Kasumi-1 (cell line): ENCODE data around the gene LRRC4C.

Experiments used
- DNase-seq, 2 experiments: peaks; one replicate each; lab custom pipeline; 2025; lab: John Stamatoyannopoulos, UW

The LRRC4C gene

GRCh38 chr11:41116970-41117369 is 342.5 kb downstream of the LRRC4C start:
- no peak for DNase-seq

DNA sequence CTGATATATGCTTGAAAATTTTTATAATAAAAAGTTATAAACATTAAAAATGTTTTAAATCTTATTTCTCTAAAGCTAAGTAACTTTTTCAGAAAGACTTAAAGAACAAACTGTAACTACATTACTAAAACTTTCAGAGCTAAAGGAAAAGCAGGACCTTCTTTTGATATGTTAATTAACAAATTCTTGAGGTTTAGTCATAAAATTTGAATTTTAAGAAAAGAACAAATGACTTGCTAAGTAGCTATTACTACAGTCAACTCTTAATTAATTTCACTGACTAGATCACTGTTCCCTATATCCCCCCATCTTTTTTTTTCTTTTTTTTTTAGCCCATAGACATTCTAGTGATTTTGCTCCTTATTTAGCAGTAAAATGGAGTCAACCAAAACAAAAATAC is 344.4 kb downstream of the LRRC4C start:
- DNase-seq = no peak

GRCh38 chr11:41113160-41113559 is 346.3 kb downstream of the LRRC4C start:
- no peak for DNase-seq

DNA sequence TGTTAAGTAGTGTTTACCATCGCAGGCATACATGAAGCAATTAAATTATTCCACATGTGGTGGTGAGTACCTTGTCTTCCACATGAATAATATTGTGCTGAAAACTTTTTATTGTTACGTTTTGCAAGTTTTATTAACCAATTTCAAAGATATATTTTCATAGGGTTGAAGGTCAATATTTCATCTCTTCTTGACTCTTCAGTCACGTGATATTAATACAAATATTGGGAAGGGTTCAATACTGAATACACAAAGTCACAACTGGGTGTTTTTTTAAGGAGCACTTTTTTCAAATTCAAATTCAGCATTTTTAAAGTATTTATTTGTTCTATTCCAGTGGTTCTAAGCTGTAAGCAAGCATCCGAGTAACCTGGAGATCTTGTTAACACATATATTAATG is 348.9 kb downstream of the LRRC4C start:
- DNase-seq = no peak

DNA sequence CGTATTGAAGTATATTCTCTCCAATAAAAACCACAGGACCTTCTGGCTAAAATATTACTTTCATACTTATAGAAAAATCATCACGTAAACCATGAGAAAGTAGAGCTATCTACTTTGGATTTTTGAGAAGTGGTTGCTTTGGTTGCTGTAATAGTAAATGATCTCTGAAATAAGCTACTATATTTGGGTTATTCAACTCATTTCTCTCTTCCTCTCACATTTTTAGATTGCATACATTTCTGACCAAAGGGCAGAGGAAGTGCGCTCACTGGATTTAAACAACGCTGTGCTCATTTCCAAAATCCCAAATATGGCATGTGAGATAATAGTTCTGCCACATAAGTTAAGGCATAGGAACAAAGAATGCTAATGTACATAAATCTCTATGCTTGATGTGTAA is 357.0 kb downstream of the LRRC4C start:
- no peak for DNase-seq

DNA sequence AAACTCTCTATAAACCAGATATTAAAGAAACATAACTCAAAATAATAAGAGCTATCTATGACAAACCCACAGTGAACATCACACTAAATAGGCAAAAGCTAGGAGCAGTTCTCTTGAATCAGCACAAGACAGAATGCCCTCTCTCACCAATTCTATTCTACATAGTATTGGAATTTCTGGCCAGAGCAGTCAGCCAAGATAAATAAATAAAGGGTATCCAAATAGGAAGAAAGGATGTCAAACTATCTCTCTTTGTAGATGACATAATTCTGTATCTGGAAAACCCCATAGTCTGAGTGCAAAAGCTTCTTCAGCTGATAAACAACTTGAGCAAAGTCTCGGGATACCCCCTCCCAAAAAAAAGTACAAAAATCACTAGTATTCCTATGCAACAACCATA is 359.8 kb downstream of the LRRC4C start:
- no peak for DNase-seq

DNA sequence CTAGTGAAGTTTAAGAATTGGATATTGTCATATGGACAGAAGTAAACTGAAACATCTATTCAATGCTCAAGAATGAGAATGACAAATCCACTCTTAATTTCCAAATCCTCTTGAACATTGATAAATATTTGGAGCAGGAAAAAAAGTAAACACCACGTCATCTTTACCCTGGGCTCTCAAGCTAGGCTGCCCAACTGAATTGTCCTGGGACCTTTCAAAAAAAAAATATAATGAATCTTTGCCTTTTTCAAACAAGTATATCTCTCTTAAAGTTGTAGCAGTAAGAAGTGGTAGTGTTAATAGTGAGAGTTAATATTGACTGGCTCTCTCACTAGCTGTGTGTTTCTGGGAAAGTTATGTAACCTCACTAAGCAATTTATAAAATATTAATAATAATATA is 374.3 kb downstream of the LRRC4C start:
- DNase-seq = no peak

GRCh38 chr11:41081756-41082285 is 377.6 kb downstream of the LRRC4C start:
- DNase-seq = no peak

- no peak for DNase-seq
Measured at GRCh38 chr11:41074318-41074717, 385.1 kb downstream of the LRRC4C start.

GRCh38 chr11:41065432-41065831 is 394.0 kb downstream of the LRRC4C start:
- no peak for DNase-seq

DNA sequence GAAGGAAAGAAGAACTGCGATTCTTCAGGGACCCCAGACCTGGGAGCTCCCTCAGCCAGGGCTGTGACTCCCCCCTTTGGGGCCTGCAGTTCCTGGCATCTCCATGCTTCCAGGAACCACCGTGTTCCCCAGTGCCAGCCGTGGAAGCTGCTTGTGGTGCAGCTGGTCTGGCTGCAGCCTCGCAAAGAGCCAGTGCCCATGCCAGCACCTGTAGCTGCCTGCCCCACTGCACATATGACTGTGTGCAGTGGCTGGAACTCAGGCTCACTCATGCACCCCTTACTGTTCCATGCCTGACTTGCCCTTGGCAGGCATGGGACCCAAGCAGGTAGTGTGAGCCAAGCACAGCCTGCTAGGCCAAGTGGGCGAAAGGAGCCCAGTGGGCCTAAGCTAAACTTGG is 401.3 kb downstream of the LRRC4C start:
- DNase-seq = no peak

- DNase-seq = no peak
Measured at GRCh38 chr11:41056892-41057569, 402.4 kb downstream of the LRRC4C start.

DNA sequence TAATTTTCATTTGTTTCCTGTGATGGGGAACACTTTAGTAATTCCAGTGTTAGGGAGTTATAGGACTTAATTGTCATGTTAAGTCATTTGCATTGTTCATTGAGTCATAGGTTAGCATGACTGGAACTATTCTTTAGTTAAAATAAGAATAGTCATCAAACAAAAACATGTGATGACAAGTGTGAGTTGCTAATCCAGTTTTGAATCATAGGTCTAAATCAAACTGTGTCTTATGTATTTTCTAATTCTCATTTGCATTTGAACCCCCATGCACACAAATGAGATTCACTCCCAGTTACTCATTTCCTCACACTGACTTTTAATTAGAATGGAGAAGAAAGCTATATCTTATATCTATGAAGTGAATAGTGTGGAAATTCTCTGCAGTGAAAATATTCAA is 405.6 kb downstream of the LRRC4C start:
- no peak for DNase-seq

DNA sequence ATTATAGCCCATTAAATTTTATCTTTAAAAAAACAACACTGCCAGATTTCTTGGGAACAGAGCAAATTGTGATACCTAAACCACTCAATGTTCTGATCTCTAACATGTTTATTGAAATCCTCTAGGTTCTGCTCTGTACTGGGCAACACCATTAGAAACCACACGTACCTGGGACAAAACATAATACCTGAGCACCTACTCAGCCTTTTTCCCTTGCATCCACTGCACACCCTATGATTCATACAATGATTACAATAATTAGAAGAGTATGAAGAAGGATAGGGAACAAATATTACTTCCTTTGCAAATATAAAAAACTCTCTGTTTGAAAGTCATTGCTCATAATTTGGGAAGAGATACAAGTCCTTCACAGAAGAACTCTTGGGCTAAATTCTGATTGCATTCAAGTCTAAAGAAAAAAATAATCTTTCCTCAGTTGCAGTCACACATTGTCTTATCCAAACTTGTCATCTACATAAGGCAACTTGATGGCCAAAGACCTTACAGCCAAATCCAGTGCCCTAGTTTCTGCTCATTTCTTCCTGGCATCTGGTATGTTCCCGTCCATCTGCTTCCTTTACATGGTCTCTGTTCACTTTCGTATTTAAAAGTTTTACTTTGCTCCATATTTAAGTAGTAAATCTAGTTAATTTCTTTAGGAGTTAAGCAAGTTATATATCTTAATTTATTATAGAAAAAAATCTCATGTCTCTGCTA is 407.4 kb downstream of the LRRC4C start:
- DNase-seq = no peak

GRCh38 chr11:41050791-41051190 is 408.7 kb downstream of the LRRC4C start:
- no peak for DNase-seq

DNA sequence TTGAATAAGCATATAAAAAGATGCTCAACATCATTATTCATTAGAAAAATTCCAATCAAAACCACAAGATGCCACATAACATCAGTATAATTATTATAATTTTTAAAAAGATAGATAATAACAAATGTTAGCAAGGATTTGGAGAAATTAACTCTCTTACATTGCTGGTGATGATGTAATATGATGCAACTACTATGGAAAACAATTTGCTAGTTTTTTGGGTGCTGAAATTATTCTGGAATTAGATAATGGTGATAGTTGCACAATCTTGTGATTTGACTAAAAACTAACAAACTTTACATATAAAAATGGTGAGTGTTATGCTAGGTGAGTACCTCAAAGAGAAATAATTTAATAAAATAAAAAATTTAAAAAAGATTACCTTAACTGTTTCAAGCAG is 412.2 kb downstream of the LRRC4C start:
- DNase-seq = no peak

DNA sequence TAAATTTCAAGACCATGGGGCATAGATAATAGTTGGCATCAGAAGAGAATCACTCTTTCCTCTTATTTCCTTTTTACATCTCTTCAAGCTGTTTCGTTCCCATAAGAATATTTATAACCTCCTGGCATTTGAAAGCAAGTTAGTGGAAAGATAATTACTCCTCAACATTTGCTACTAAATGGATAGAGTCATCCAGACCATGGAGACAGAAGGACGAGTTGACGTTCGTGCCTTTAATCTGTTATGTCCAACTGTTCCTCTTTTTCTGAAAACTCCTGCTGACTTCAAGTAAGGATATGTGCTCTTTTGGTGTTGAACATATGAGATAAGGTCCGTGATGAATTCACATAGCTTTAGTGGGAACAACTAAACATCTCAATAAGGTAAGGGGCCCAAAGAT is 414.2 kb downstream of the LRRC4C start:
- DNase-seq = no peak

DNA sequence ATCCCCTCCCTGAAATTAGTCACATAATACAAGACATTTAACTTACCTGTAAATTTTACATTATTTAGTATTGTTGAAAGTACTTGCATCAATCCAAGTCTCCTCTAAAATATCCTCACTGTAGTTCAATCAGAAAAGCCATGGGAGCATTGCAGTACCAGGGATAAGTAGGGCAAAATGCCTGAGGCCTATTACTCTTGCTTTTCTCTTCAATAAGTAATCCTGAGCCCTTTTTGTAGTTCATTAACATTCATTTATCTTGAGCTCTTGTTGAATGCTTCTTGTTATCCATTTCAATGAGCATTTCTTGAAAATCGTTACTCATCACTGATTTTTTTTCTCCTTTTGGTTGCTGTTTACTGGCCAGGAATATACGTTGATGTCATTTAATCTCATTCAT is 414.7 kb downstream of the LRRC4C start:
- DNase-seq = no peak

DNA sequence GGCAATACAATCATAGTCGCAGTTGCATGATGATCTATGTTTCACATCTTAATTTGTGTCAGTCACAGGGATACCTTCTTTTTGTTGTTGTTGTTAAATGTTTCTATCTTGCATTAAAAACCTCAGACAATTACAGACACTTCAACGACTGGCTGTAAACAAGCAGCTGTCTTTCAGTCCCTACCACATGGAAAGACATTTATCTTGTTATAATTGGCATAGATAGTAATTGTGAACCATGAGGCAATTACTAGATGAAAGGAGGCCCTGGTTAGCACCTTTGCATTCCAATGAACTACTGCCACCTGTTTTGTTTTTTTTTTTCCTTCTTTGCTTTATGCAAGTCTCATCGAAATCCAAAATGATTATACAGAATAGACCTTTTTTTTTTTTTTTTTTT is 416.8 kb downstream of the LRRC4C start:
- no peak for DNase-seq

GRCh38 chr11:41040474-41040873 is 419.0 kb downstream of the LRRC4C start:
- no peak for DNase-seq

- no peak for DNase-seq
Measured at GRCh38 chr11:41039592-41039991, 419.9 kb downstream of the LRRC4C start.

- no peak for DNase-seq
Measured at GRCh38 chr11:41031551-41032060, 427.8 kb downstream of the LRRC4C start.

GRCh38 chr11:41020259-41020658 is 439.2 kb downstream of the LRRC4C start:
- no peak for DNase-seq
